Muscle of arm (tissue), 12 donors: ENCODE results near the gene POLR2H. TPM values are rescaled to one million over a fixed set of nuclear protein-coding genes. Genes with fewer than 3 reads are reported as not detected.

Experiments used
- DNase-seq: peaks from one replicate; pipeline ENCODE4 v3.0.0-alpha.2; 2013
- polyA plus RNA-seq, 12 donors: library from polyadenylated mRNA; unstranded; fragments of 120-200 nt; gene quantifications; one replicate each; pipeline ENCODE4 v1.2.1, GENCODE V29; 2013; ENCODE audit not compliant: insufficient read length in 12 of 12

POLR2H gene
- polyA plus RNA-seq, 12 donors: 35.9 to 64.8 (median 44.4) TPM; not detected in 1

DNA sequence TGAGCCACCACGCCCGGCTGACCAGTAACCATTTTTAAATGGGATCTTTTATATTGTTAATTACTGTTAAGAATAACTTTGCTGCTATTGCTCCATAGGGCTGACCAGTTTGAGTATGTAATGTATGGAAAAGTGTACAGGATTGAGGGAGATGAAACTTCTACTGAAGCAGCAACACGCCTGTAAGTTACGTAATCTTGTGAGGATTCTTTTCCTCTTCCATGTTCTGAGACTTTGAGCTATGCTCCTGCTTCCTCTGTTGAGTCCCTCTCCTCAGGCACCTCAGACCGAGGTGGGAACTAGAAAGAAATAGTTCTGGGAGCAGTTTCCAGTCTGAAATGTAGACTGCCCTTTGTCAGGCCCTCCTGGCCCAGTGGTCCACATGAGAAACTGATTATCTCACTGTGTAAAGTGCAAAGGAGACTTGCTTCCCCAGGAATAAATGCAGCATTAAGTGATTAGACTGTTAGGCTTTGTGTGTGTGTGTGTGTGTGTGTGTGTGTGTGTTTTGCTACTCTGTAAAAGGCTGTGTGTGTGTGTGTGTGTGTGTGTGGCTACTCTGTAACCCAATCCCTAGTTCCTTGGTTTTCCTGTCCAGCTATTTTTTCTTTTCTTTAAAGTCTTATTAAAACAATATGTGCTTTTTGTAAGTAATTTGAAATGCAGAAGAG, 5.2 kb downstream of the POLR2H start:
- no peak for DNase-seq

DNA sequence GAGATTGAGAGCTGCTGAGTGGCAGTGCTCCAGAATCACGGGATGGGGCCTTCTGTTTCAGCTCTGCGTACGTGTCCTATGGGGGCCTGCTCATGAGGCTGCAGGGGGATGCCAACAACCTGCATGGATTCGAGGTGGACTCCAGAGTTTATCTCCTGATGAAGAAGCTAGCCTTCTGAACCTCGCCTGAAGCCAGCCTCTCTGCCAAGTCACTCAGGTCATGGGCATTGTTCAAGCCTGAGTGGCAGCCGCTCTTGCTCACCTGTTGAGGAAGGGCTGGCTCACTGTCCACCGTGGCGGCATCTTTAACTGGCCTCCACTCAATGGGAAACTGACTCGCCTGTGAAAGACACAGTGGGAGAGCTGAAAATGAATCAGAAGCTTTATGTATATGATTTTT, 6.6 kb downstream of the POLR2H start:
- no peak for DNase-seq

DNA sequence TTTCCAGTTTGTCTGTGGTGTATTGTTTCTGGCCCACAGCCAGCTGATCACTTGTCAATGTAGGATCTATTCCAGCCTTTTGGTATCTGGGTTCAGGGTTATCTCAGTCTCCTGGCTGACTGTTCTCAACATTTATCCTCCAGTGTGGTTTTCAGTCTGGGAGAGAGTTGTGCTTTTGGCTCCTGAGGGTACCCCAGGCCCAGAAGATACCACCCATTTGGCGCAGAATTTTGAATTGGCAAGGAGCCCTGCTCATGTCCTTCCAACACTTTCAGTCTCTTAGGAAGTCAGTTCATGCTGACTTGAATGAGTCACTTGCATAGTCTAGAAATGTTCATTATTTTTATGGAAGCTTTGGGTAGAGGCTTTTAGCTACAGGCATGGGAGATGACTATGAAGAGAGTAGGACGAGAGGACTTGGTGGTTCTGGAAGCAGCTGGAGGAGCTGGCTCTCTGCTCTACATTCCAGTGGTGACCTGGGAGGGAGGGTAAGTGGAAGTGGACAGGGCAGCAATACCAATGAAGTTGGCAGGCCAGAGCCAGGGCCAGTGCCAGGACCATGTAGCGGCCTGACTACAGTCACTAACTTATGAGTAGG, 7.2 kb downstream of the POLR2H start:
- DNase-seq: no peak

DNA sequence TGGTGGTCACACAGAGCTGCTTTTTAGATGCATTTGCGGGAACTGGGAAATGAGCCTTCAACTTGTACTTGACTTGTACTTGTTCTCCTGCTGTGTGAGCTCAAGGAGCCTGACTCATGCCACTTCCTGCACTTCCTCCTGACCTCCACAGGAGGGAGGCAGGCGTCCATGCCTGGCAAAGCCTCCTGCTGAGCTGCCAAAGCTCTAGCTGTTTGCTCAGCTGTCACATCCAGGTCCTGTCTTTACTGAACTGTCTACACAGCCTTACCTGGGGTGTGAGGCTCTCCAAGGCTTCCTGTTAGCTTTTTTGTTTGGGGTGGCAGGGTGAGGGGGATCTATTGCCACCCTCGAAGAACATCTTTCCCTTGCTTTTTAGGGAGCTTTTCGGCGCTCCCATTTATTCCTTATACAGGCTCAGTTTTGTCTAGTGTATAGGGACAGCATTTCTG, 10.1 kb downstream of the POLR2H start:
- DNase-seq: peak; percentile 89

DNA sequence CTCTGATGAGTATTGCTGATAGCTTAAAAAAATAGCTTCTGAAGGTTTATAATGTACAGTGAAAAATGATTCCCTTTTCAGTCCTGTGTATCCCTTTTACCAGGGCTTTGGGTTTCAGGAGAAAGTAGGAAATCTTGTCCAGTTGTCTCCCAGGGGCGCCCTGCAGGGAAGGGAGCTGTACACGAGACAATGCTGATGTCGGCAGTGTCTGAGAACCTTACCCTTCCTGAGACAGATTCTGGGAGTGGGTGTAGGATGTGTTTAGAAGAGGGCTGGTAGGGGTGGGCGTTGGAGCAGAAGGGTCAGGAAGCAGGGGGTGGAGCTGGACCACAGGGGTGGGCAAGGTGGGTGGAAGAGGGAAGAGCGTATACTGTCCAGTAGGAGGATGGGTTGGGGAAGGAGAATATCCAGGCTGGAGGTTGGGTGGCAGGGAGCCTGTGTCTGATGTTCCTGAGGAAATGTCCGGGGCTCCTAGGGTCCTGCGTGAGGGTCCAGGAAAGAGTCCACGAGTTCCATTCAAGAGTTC, 10.8 kb downstream of the POLR2H start:
- DNase-seq: no peak

DNA sequence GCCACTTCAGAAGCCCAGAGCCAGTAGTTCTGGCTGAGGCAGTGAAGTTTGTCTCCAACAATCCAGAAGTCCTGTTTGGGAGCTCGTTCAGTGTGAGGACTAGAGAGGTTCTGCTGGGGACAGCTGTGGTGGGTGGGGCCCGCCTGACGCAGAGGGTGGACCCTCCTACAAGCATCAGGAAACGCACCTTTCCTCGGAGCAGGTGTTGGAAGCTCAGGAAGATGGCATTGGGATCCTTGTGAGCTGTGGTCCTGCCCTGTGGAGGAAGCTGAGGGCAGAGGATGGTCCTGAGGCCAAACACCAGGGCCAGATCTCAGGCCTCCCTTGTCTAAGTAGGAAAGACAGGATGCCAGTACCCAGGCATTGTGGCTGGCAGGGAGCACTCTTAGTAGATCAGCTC, 11.4 kb downstream of the POLR2H start:
- DNase-seq: no peak

DNA sequence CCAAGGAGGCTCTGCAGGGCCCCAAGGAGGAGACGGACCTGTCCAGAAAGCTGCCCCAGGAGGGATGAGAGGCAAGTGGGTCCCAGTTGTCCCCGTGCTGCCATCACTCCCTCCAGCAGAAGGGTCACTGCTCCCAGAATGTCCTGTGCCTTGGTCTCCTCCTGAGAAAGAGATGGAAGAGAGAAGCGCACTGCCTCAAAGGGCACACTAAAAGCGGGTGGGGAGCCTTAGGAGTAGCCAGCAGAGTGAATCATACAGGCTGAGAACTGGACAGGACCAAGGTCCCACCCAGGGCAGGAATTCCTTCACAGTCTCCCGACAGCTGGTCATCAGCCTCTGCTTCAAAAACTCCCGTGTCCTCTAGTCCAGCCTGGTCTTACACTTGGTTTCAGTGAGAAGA, 11.9 kb downstream of the POLR2H start:
- DNase-seq: no peak

DNA sequence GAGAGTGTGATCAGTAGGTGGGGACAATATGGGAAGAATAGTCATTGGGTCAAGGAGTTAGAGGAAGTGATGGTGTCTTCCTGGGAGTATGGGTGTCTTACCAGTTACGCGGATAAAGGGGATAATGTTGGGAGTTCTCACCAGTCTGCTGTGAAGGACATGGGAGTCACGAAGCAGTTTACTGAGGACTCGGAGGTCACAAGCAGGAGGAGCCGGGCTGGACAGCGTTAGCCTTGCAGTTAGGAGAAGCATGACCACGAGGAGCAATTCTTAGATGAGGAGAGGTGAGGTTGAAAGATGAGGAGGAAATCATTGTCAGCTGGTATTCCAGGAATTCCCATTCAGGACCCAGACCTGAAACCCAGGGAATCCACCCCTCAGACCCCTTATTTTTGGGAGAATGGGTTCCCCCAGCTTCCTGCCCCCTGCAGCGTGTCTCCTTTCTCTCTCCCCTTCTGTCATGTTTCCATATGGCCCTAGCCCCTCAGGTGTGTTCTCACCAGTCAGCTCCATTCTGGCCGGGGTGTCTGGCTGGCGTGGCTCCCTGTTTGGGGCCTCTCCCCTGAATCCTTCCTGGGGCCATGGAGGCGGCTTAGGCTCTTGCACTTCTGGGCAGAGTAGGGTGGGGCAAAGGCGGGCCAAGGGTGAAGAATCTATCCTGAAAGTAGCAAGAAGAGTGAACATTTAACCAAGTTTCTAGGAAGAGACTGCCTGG, 14.4 kb downstream of the POLR2H start:
- no peak for DNase-seq

DNA sequence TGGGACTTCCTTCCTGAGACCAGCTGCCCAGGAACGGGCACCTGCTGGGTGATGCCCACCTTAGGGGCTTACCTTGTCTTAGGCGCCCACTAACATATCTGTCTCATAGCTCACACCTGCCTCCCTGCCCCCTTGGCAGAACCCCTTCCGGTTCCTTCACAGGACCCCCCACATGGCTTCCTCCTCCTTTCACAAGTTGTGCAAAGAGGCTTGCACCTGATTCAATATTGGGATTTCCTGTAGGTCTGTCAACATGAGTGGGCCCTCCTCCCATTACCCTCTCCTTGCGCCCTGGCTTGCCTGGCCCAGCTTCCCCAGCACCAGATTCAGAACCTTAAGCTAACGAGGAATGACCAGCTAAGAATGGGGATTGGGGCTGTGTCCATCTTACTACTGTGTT, 15.9 kb downstream of the POLR2H start:
- no peak for DNase-seq

DNA sequence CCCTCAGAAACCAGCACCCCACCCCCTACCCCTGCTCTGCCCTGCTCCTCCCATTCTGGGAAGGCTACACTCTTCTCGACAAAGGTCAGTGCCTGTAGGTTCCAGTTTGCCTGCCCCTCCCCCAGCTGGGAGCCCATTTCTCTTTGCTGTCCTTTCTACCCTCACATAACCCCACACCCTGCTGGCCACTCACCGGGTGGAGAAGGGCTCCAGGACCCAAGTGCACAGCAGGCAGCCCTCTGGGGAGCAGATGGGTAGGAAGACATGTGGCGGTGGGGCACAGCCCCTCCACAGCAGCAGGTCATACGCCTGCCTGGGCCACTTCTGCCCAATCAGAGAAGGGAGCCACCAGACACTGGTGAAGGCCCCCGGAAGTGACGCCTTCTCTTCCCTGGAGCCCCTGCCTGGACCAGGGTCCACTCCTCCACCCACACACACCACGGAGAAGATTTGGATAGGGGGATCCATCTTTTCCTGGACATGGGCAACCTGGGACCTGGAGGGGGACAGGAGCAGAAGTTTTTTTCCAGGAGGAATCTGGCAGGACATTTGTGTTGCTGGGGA, 16.5 kb downstream of the POLR2H start, which contains the start of gene THPO:
THPO (minus strand) TSS at position 326 of the 564 bp plus-strand sequence. CDS start 1,948 bp downstream, outside the sequence.
- DNase-seq: no peak

DNA sequence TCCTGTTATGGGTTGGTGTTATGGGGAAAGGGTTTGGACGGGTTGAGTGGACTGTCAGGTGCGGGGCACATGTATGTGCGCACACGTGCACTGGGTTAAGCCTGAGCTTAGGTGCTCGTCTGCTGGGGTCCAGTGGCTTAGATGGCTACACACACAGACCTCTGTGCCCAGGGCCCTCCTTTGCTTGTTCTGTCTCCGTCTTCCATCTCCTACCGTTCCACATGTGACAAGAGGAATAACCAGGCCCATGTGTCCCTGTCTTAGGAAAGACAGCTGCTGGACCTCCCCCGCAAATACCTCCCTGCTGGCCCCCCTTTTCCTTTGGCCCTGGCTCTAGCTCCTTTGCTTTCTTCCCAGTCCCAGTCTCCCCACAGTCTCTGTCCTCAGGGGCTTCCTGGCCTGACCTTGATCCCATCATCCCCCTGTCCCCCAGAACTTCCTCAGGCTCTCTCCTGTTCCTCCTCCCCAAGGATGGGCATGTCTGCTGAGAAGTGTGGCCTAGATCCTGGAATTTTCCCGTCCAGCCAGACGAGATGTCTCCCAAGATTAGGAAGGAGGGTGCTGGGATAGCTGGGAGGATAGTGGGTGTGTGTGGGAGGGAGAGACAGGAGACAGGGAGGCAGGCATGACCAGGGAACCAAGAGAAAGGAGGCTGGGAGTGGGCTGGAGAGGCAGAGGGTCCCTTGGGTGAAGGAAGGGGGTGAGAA, 17.3 kb downstream of the POLR2H start:
- no peak for DNase-seq

DNA sequence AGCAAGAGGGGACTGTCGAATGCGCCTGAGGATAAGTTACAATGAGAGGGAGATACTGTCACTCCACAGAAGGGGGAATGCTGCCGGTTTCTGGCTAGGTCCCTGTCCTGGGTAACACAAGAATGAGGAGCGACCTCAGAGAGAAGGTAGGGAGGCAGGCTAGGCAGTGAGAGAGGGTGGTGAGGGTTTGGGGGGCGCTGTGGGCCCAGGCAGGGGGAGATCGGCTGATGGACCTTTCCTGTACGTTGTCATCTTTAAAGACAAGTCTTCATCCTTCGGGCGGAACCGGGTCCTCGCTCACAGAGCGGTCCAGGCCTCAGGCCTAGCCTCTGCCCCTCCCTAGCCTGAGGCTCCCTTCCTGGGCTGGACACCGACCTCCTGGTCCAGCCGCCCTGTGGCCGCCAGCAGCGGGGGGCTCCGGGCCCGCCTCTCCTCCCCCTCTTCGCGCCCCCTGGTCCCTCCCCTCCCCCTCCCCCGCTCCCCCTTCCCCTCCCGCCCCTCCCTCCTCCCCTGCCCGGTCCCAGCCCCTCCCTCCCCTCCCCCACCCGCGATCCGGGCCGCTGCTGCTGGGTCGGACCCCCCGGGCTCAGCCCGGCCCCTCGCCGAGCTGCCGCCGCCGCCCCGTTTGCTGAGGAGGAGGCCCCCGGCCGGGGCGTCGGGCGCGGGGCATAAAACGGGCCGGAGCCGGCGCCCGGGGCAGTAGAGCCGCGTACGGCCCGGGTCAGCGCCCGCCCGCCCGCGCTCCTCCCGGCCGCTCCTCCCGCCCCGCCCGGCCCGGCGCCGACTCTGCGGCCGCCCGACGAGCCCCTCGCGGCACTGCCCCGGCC, 18.1 kb downstream of the POLR2H start, which contains the start of gene CHRD:
CHRD (plus strand) TSS at position 697 of the 827 bp plus-strand sequence. CDS start 265 bp downstream, outside the sequence.
- DNase-seq: no peak

DNA sequence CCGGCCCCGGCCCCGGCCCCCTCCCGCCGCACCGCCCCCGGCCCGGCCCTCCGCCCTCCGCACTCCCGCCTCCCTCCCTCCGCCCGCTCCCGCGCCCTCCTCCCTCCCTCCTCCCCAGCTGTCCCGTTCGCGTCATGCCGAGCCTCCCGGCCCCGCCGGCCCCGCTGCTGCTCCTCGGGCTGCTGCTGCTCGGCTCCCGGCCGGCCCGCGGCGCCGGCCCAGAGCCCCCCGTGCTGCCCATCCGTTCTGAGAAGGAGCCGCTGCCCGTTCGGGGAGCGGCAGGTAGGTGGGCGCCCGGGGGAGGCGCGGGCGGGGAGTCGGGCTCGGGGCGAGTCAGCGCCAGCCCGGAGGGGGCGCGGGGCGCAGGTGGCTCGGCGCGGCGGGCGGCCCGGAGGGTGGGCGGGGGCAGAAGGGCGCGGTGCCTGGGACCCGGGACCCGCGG, 18.7 kb downstream of the POLR2H start:
- peak; percentile 79 for DNase-seq

DNA sequence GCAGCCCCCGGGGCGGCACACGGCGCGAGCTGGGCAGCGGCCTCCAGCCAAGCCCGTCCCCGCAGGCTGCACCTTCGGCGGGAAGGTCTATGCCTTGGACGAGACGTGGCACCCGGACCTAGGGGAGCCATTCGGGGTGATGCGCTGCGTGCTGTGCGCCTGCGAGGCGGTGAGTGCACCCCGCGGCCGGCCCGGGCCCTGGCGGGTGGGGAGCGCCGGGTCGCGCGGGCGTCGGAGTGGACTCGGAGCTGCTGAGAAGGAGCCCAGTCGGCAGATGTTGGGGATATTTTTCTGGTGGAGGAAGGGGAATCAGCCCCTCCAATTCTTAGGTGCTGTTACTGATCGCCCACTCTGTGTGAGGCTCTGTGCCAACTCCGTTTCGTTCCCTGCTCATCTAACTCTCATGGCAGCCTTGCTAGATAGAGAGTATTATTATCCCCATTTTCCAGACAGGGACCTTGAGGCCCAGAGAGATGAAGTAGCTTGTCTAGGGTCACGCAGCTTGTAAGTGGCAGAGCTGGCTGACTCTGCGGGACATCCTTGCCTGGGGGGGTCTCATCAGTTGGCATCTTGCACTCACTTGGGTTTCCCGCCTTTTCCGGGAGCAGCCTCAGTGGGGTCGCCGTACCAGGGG, 19.2 kb downstream of the POLR2H start:
- no peak for DNase-seq

DNA sequence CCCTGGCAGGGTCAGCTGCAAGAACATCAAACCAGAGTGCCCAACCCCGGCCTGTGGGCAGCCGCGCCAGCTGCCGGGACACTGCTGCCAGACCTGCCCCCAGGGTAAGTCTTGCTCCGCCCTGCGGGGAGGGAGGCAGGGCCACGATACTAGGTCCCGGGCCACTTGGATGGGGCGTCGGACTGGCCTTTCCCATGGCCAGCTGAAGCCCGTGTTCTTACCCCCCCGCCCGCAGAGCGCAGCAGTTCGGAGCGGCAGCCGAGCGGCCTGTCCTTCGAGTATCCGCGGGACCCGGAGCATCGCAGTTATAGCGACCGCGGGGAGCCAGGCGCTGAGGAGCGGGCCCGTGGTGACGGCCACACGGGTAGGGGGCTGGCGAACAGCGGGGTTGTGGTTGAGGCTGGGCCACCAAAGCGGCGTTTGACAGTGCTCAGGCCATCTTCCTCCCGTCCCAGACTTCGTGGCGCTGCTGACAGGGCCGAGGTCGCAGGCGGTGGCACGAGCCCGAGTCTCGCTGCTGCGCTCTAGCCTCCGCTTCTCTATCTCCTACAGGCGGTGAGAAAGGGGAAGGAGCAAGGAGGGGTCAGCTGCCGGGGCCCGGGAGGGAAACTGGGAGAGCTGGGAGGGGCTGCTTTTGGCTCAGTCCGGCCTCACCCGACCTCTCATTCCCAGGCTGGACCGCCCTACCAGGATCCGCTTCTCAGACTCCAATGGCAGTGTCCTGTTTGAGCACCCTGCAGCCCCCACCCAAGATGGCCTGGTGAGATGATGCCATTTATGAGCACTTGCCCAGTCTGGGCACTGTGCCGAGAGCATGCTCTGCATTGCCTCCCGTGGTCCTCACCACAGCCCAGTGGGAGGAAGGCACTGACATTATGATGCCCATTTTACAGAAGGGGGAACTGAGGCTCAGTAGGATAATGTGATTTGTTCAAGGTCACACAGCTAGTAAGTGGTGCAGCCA, 20.0 kb downstream of the POLR2H start:
- DNase-seq: no peak

DNA sequence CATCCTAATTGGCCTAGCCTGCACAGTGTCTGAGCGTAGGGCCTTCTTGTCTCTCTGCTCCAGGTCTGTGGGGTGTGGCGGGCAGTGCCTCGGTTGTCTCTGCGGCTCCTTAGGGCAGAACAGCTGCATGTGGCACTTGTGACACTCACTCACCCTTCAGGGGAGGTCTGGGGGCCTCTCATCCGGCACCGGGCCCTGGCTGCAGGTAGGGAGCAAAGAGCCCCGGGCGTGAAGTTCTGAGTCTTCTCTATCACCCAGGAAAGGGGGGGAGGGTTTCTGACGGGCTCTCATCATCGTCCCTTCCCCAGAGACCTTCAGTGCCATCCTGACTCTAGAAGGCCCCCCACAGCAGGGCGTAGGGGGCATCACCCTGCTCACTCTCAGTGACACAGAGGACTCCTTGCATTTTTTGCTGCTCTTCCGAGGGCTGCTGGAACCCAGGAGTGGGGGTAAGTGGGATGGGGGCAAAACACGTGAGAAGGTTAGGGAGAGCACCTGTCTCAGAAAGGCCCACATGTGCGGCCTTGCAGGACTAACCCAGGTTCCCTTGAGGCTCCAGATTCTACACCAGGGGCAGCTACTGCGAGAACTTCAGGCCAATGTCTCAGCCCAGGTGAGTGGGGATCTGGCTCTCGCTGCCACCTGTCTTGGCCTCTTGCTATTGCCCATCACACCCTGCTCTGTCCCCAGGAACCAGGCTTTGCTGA, 21.0 kb downstream of the POLR2H start:
- no peak for DNase-seq

DNA sequence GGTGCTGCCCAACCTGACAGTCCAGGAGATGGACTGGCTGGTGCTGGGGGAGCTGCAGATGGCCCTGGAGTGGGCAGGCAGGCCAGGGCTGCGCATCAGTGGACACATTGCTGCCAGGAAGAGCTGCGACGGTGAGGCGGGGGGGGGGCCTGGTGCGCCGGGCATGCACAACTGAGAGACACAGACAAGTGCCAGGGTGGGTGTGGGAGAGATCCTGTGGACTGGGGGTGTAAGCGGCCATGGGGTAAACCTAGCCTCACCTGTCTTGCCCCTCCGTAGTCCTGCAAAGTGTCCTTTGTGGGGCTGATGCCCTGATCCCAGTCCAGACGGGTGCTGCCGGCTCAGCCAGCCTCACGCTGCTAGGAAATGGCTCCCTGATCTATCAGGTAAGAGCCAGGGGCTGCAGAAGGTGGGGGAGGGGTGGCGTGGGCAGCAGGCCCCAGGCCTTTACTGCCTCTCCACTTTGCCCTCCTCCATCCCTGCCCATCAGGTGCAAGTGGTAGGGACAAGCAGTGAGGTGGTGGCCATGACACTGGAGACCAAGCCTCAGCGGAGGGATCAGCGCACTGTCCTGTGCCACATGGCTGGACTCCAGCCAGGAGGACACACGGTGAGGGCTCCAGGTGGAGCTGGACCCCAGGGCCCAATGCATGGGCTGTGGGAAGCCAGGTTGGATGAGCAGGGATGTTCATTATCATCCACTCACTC, 21.7 kb downstream of the POLR2H start:
- DNase-seq: no peak
